HTR-8/SVneo (cell line): ENCODE results near the gene HK3.

Experiments used
- DNase-seq: peaks from one replicate; pipeline ENCODE4 v3.0.0; 2011; ENCODE audit warnings: low spot score, mixed read lengths; ENCODE audit not compliant: insufficient read length
- FAIRE-seq: peaks from 2 replicates; lab custom pipeline; 2011; peaks lifted over from hg19 to GRCh38; lab: Jason Lieb, UNC

The HK3 gene, protein sequence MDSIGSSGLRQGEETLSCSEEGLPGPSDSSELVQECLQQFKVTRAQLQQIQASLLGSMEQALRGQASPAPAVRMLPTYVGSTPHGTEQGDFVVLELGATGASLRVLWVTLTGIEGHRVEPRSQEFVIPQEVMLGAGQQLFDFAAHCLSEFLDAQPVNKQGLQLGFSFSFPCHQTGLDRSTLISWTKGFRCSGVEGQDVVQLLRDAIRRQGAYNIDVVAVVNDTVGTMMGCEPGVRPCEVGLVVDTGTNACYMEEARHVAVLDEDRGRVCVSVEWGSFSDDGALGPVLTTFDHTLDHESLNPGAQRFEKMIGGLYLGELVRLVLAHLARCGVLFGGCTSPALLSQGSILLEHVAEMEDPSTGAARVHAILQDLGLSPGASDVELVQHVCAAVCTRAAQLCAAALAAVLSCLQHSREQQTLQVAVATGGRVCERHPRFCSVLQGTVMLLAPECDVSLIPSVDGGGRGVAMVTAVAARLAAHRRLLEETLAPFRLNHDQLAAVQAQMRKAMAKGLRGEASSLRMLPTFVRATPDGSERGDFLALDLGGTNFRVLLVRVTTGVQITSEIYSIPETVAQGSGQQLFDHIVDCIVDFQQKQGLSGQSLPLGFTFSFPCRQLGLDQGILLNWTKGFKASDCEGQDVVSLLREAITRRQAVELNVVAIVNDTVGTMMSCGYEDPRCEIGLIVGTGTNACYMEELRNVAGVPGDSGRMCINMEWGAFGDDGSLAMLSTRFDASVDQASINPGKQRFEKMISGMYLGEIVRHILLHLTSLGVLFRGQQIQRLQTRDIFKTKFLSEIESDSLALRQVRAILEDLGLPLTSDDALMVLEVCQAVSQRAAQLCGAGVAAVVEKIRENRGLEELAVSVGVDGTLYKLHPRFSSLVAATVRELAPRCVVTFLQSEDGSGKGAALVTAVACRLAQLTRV

DNA sequence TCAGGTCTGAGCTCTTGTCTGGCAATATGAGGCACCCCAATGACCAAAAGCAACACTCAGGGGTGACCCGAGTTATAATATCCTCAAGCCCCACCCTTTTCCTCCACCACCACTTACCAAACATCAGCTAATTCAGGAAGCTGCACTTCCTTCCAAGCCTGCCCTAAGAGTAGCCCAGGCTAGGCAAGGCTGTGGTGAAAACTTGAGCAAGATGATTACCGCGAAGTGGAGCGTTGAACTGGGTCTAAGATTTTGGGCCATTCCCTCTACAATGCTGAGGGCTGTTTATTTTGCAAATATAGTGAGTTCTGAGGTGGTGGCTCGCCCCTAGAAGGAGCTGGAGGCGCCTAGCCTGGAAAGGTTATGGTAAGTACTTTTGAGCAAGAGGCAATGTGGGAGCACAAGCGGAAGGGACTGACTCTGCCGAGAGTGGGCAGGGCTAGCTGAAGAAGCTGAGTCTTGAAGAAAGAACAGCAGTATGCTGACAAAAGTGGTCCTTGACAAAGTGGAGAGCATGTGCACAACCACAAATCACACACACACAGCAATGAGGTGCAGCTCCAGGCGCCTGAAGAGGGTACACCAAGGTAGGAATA, at the start of gene HK3:
Gene HK3 (minus strand): TSS at position 51 of the 596 bp plus-strand sequence. CDS start 3,187 bp downstream, outside the sequence.
- no peak for DNase-seq

DNA sequence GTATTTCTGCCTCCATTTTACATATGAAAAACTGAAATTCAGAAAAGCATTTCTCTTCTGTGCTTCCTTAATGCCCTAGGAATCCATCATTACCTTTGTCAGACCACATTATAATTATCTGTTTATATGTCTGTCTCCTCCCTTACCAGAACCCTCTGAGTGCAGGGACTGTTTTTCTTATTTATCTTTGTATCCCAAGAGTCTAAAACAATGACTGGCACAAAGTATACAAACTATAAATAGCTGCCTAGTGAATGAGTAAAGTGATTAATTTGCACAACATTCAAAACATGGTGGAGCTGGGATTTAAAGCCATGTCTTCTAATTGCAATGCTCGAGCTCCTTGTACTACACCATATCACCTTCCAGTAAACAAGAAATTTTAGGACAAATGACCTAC, 49.3 kb upstream of the HK3 start:
- FAIRE-seq (no peak), DNase-seq (no peak)

More for the DNA sequence above, at the start of gene HK3:
- FAIRE-seq, result no peak

DNA sequence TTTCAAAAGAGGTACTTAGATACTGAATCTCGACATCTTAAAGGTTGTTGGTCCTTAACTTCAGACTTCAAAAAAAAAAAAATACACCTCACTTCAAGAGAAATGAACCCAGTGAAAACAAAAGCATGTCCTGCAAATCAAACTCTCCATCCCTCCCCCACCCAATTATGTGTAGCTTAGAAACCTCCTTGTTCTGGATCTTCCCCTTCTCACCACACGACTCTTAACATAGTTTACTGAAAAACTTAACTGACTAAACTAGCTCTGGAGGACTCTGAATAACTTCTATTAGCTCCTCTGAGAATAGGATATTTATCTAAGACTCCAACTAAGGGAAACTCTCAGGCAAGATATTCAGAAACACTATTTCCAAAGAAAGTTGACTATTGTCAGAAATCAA, 48.7 kb upstream of the HK3 start:
- DNase-seq, result no peak
- FAIRE-seq, result no peak

DNA sequence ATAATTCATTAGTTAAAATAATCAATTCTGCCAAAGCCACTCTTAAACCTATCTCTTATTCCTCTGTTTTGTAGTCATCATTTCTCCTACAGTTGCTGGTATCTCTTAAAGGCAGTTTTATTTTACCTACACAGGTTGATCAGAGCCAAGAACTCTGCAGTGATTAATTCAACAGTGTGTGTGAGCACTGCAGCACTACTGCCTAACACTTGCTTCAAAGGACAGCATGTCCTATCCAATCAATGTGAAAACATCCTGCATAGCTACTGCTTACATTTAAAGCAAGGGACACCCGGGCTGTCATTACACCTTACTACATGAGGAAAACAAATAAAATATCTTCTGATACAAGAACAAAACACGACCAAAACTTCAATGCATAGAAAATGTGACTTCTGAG, 45.1 kb upstream of the HK3 start:
- DNase-seq, result no peak
- no peak for FAIRE-seq

DNA sequence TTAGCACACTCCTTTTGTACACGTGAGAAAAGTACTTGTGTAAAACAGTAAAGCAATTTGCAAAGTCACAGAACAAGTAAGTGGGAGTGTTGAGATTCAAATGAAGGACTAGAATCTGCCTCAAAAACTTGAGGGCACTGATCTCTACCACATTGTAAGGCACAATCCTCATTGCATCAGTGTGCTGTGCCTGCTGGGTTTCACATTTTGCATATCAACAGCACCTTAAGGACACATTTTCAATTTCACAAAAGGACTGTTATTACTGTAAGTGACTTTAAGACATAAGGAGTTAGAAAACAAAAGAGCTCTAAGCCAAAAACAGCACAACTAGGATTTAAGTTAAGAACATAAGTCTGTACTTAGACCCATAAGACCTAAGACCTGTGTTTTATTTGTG, 44.7 kb upstream of the HK3 start:
- FAIRE-seq (no peak), DNase-seq (no peak)

DNA sequence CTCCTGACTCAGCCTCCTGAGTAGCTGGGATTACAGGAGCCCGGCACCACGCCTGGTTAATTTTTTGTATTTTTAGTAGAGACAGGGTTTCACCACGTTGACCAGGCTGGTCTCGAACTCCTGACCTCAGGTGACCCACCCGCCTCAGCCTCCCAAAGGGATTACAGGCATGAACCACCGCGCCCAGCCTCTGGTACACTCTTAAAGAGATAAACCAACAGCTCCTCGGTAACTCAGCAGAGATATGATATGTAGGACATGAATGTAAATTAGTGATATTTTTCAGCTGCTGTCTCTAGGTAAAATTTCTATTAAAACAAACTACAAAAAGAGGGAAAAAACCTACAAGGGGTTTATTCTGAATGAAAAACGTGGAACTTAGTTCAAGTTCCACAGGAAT, 42.8 kb upstream of the HK3 start:
- FAIRE-seq (no peak), DNase-seq (no peak)

DNA sequence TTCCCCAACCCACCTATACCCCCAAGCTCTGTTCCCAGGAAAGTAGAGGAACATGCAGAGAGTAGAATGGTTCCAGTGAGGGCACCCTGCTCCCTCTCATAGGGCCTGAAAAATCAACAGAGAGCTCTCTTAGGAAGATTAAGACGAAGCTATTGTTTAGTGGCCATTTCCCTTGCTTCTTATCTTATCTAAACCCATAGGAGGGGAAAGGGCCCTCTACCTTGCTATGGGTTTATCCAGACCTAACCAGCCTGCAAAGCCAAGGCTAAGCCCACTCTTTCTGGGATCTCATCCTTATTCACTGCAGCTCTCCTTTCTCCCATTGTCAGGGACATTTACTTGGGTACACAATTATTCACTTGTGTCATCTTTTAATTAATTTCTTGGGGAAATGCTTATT, 39.3 kb upstream of the HK3 start:
- DNase-seq, result no peak
- FAIRE-seq, result no peak

DNA sequence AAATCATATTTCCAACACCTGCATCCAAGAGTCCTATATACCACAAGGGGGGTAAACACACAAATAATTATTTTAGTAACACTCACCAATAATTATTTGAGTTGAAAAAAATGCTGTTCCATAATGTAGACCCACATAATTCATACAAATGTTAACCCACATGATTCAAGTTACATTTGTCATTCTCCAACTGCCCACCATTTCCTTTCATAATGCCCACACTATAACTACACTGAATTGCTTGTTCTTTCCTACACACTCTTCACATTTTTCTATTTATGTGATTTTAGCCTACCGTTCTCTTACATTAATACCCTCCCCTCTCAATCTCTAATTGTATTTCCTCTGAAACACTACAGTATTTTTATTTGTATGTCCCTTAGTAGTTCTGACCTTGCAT, 35.9 kb upstream of the HK3 start:
- no peak for DNase-seq
- no peak for FAIRE-seq

DNA sequence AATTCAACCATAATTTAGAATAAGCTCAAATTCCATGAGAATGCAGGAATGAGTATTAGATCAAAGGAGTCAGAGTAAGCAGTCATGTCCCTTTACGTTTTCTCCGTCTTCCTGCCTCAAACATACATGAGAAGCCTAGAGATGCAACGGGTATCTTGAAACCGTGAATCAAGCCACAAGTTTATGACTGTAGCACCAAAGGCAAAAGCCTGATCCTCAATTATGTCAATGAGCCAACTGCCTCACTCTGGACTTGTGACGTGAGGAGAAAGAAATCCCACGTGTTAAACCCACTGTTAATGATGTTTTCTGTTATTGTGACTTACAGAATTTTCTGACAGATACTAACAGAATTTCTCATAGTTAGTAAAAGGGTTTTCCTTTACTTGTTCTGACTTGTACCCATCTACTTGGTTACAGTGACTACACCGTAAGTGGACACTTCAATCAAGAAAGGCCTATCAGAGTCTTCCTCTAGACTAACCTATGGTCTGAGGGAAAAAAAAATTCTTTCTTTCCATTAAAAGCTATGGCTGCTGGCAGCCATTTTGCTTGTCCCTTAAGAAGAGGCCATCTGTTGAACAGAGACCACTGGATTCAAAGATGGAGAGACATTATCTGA, 35.3 kb upstream of the HK3 start:
- DNase-seq (no peak), FAIRE-seq (no peak)

DNA sequence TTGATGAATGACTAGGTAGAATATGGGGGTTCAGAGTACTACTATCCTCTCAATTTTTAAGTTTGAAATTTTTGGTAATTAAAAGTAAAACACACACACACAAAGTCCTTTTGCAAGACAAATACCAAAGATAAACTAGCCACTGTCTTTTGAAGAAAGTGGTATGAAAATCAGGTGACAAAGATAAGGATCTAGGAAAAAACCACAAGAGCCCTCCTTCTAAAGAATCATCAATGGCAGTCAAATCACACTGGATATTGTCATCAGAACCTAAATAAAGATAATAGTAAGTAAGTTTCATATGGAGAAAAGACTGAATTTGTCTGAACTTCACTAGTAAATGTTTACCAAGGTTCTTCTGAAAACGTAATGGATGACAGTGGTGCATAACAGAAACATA, 30.5 kb upstream of the HK3 start:
- DNase-seq (no peak), FAIRE-seq (no peak)

DNA sequence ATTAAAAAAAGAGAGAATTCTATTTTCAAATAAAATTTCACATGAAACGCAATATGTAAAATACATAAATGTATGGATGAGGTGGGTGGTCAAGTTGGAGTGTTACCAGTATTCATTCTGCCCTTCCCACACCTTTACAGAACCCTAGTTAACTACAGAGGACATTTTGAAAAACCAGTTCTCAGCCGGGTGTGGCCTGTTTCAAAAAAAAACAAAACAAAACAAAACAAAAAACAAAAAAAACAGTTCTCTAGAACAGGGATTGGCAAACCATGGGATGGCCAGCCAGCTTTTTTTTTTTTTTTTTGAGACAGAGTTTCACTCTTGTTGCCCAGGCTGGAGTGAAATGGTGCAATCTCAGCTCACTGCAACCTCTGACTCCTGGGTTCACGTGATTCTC, 28.4 kb upstream of the HK3 start:
- DNase-seq, result no peak
- no peak for FAIRE-seq

DNA sequence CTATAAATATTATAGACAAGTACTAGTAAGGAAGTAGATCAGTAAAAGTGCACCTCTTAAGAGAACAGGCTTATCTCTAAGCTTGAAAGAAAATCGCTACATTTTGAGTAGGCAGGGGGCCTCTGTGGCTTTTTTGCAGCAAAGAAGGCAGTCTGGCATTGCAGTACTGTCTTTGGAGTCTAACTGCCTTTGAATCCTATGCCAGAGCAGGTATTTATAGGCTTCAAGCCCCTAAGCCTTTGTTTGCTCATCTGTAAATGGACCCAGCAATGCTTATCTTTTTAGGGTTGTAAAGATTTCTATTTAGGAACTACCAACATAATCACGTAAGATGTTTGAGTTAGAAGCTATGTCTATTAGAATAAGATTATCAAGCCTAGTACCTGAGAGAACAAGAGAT, 23.7 kb upstream of the HK3 start:
- no peak for FAIRE-seq

DNA sequence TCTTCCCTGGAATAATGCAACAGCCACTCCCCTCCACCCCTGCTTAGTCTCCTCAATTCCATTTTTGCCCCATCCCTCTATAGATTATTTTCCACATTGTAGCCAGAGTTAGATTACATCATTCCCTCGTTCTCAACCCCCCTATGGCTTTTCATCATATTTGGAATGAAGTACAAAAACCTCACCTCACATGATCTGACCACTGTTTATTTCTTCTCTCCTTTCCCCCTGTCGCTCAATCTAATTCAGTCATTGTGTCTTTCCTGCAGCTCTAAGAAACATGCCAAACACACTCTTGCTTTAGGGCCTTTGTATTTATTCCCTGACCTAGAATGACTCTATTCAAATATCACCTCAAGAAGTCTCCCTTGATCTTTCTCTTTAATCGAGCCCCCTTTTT, 22.6 kb upstream of the HK3 start:
- FAIRE-seq, result no peak
- no peak for DNase-seq

More for the DNA sequence above, 23.7 kb upstream of the HK3 start:
- DNase-seq, result no peak

DNA sequence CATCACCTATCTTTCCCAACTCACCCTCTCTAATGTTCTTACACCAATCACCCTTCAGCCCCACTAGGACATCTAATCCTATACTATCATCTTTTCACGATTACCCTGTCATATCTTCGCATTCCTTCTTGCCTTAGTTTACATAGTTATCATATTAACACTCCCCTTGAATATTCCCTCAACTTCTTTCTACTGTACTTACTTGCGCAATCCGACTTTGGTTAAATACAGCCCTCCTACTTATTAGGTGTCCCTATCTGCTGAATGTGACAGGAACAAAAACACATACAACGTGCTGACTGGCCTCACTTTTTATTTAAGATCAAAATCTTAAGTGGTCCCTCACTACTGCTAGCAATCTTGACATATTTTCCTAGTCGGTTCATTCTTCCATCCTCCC, 19.5 kb upstream of the HK3 start:
- DNase-seq (no peak), FAIRE-seq (no peak)

DNA sequence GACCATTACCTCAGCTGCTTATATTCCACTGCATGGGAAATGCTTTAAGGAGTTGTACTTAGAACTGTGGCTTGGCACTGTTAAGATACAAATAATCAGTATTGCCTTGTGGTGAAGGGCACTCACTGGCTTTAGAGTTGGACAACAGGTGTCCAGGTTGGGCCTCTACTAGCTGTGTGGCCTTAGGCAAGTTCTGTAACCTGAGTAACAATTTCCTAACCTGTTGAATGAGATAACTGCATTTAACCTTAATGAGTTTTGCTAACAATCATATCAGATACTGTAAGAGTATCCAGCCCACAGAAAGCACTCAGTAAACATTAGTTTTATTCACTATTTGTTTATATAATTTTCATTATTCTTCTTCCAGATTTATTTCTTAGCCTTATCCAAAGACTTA, 17.2 kb upstream of the HK3 start:
- FAIRE-seq (no peak), DNase-seq (no peak)

DNA sequence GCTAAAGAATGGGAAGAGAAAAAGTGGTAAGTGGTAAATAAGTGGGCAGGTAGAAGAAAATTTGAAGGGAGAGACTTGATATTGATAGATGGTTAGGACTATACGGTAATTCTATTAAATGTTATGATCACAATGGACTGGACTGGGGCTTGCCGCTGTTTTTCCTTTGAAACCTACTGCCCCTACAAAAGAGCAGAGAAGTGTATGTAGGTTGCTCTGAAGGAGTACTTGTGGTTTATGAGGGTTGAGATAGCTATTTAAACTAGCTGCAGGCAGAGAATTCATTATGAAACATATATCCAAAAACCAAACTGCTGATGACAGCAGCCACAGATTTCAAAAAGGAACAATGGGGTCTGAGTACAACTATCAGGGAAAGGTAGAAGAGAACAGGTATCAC, 16.8 kb upstream of the HK3 start:
- no peak for FAIRE-seq
- DNase-seq, result no peak

DNA sequence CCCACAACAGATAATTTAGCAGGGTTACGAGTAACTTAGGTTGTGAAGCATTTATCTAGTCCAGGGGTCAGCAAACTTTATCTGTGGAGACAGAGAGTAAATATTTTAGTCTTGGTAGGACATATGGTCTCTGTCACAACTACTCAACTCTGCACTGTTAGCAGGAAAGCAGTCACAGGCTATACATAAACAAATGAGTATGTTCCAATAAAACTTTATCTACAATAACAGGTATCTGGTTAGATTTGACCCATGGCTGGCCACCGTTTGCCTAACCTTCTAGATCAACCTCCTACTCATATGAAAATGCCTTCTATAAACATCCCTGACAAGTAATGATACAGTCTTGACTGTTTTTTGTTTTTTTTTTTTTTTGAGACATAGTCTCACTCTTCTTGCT, 13.0 kb upstream of the HK3 start:
- FAIRE-seq, result no peak

DNA sequence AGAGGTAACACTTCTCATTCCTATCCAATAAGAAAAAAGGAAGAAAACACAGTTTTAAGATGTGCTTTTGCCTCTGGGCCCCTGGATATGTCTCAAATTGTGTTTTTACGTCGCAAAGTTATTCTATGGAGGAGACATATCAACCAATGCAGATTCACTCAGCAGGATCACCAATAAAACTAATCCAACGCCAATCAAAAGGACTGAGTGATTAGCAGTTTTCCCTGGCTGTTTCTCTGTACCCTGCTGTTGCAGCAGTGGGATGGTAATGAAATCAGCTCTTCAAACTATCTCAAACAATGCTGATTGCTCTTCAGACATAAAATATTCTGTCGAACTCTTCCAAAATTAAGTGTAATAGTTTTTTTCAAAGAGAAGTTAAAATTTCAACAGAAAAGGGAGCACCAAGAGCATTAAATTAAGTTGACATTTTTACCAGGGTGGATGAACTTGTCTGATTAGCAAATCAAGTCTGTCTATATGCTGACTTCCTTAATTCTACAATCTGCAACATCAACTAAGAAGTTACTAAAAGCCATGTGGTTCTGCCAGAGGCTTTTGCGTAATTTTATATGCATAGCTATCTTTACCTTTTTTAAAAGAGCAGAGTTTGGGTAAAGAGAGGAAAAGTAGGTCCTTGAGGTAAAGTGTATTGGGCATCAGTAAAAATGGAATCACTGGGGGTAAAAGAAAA, 9.7 kb upstream of the HK3 start:
- DNase-seq (no peak), FAIRE-seq (no peak)

More for the DNA sequence above, 13.0 kb upstream of the HK3 start:
- no peak for DNase-seq

DNA sequence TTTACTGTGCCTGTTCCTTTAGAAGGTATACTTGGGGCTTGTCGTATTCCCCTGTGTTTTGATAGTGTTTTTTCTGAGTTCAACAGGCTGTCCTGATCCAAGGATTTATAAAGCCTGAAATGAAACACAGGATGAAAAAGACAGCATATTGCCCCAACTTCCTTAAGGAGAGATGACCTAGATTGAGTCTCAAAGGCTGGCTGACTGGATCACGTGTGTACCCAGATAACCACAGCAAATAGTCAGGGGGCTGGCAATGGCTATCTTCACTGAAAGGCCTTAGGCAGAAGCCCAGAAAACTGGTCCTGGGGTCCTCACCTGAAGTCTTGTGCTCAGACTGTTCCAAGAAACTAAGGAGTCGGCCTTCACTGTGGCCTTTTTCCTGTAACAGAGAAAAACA, 7.7 kb upstream of the HK3 start:
- FAIRE-seq, result no peak
- no peak for DNase-seq

DNA sequence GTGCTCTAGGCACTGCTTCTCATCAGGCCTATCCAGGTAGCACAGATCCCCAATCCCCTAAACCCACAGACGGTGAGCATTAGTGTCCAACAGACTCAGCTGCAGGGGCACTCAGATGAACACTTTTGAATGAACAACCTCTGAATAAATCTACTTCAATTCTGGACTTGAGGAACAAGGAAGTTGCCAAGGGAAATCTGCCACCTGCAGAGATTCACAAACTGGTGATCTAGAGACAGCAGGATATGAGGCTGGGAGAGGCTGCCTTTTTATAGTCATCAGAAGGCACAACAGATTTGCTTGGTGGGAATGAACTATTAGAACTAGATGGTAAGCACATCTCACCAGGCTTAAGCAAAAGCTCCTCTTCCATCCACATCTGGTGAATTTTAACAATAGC, 7.0 kb upstream of the HK3 start:
- no peak for FAIRE-seq
- no peak for DNase-seq
